ENCODE data around the gene AP2S1. TPM values are rescaled to one million over a fixed set of nuclear protein-coding genes. Genes with fewer than 3 reads are reported as not detected.
"Not testable (repeated sequence)": the region's sequence is repeated elsewhere in the genome, so short reads cannot be mapped to it uniquely, and the experiment has no call there.

Gene AP2S1
- total and polyA plus RNA-seq, 2 of the 8 experiments (the other 6 are each of a cell fraction or from before 2014, with no cell fraction given) = 195 to 211 TPM

DNA sequence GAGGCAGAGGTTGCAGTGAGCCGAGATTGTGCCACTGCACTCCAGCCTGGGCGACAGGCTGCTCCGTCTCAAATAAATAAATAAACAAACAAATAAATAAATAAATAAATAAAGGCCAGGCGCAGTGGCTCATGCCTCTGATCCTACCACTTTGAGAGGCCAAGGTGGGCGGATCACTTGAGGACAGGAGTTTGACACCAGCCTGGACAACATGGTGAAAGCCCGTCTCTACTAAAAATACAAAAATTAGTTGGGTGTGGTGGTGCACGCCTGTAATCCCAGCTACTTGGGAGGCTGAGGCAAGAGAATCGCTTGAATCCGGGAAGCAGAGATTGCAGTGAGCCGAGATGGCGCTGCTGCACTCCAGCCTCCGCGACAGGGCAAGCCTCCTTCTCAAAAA lies 4.1 kb upstream of the AP2S1 start:
- not testable (repeated sequence) for H3K9me3 ChIP-seq (ENCODE audit: insufficient read depth in 2 of 2, low read depth in 1 of 2, low read length in 1 of 2); H2BK15ac ChIP-seq (ENCODE audit: low read length); H4K5ac ChIP-seq (ENCODE audit: insufficient read length, low read depth, low read length); DNase-seq (ENCODE audit: low read depth in 1 of 2, low spot score in 2 of 2); H3K9ac ChIP-seq (replicated peaks in 1 of 4; ENCODE audit: extremely low read depth in 1 of 4, low read depth in 3 of 4, low read length in 3 of 4); H2BK5ac ChIP-seq (ENCODE audit: low read depth, low read length); H4K91ac ChIP-seq (replicated peaks; ENCODE audit: insufficient read length, low read length); H3K27me3 ChIP-seq (replicated peaks in 1 of 4; ENCODE audit: control insufficient read depth in 3 of 4, extremely low read depth in 1 of 4, insufficient read depth in 3 of 4, low read length in 3 of 4); FAIRE-seq; H3K18ac ChIP-seq (ENCODE audit: extremely low read depth, low read length); H4K8ac ChIP-seq (ENCODE audit: extremely low read depth, insufficient read depth, low read length); H3K23ac ChIP-seq (ENCODE audit: insufficient read length); H3K4me3 ChIP-seq (ENCODE audit: extremely low read depth in 1 of 4, insufficient read depth in 2 of 4, low read depth in 3 of 4, low read length in 4 of 4); H4K20me1 ChIP-seq (replicated peaks in 1 of 2; ENCODE audit: control insufficient read depth in 1 of 2, insufficient read depth in 2 of 2, low read length in 2 of 2); H3K79me1 ChIP-seq (ENCODE audit: low read depth, low read length); H3K23me2 ChIP-seq (ENCODE audit: low read depth, low read length); H3K56ac ChIP-seq (replicated peaks; ENCODE audit: insufficient read length, low read depth, low read length); H3K4ac ChIP-seq (replicated peaks; ENCODE audit: insufficient read length, low read depth, low read length); H2AFZ ChIP-seq (ENCODE audit: low read length); H3K4me1 ChIP-seq (replicated peaks in 1 of 4; ENCODE audit: control insufficient read depth in 3 of 4, insufficient read depth in 4 of 4, low read length in 3 of 4); H2BK20ac ChIP-seq (ENCODE audit: low read length); H2BK12ac ChIP-seq (ENCODE audit: low read depth, low read length); H3K79me2 ChIP-seq (ENCODE audit: control insufficient read depth in 1 of 2, insufficient read depth in 2 of 2, low read length in 2 of 2); H2BK120ac ChIP-seq (replicated peaks; ENCODE audit: low read depth, low read length); H3K27ac ChIP-seq (ENCODE audit: low read depth, low read length); H3K4me2 ChIP-seq (ENCODE audit: insufficient read depth in 1 of 2, low read depth in 2 of 2, low read length in 2 of 2); H2AK5ac ChIP-seq (ENCODE audit: low read depth, low read length); H3K36me3 ChIP-seq (ENCODE audit: control insufficient read depth in 2 of 4, insufficient read depth in 4 of 4, low read length in 3 of 4); H3K14ac ChIP-seq (ENCODE audit: insufficient read length)
- ChIA-PET POLR2A (ENCODE audit: partially characterized antibody) (interaction anchor here (0.7 to 1.9 kb wide), 5 partner anchors 12 to 274 kb away, joined by 3 to 8 read pairs (median 4); no protein-coding TSS in a partner anchor), CTCF (ENCODE audit: partially characterized antibody) (interaction anchor here (0.8 to 2.3 kb wide), 6 partner anchors 10 to 159 kb away, joined by 3 to 7 read pairs (median 4); no protein-coding TSS in a partner anchor)
- 92% methylated on average over 9 of the region's 13 CpGs; no CpG with 5 or more reads in 1 of the 2 experiments for WGBS, 2 experiments (ENCODE audit: extremely low coverage in 1 of 2, insufficient coverage in 1 of 2, insufficient read length in 1 of 2, insufficient replicate concordance in 2 of 2, low coverage in 1 of 2, low lambda C conversion rate in 2 of 2, missing lambda C conversion rate in 1 of 2)

Data from H1 (cell line).